CD14-positive monocyte (primary cell): ENCODE results near the gene RPL37. TPM values are rescaled to one million over a fixed set of nuclear protein-coding genes. Genes with fewer than 3 reads are reported as not detected.
"Not testable (repeated sequence)": the region's sequence is repeated elsewhere in the genome, so short reads cannot be mapped to it uniquely, and the experiment has no call there.

Source experiments
- DNase-seq, 3 donors: peaks; one replicate each; pipeline ENCODE4 v3.0.0-alpha.2; 2011 to 2022
- H2AFZ ChIP-seq: 2 replicates; pipeline ENCODE4 v1.6.0; 2012; ENCODE audit warnings: mild to moderate bottlenecking, low read depth, low read length, inconsistent platforms; ENCODE audit not compliant: insufficient read depth, poor library complexity, severe bottlenecking
- H3K27ac ChIP-seq, 2 donors: 1 replicate in 1 of 2; 2 replicates in 1 of 2; pipeline ENCODE4 v1.5.1; 2012 to 2013; ENCODE audit warnings: low read length in 2 of 2, control low read depth in 1 of 2, inconsistent platforms in 1 of 2, low read depth in 1 of 2, mild to moderate bottlenecking in 1 of 2
- H3K27me3 ChIP-seq, 2 donors: one replicate each; pipeline versions ENCODE4 v1.6.0 to v1.6.1; 2011 to 2013; ENCODE audit warnings: low read length in 2 of 2; ENCODE audit not compliant: control insufficient read depth in 2 of 2, insufficient read depth in 2 of 2
- H3K36me3 ChIP-seq, 2 donors: replicated peaks in 1 of 2; 1 replicate in 1 of 2; 2 replicates in 1 of 2; pipeline versions ENCODE4 v1.5.1 to v1.6.1; 2012 to 2013; ENCODE audit warnings: low read length in 2 of 2, control low read depth in 1 of 2, inconsistent platforms in 1 of 2, mild to moderate bottlenecking in 1 of 2; ENCODE audit not compliant: insufficient read depth in 2 of 2, control insufficient read depth in 1 of 2
- H3K4me1 ChIP-seq, 2 donors: 1 replicate in 1 of 2; 2 replicates in 1 of 2; pipeline versions ENCODE4 v1.5.1 to v1.6.1; 2012 to 2013; ENCODE audit warnings: low read length in 2 of 2, control low read depth in 1 of 2, inconsistent platforms in 1 of 2, mild to moderate bottlenecking in 1 of 2, moderate library complexity in 1 of 2; ENCODE audit not compliant: insufficient read depth in 2 of 2, control insufficient read depth in 1 of 2
- H3K4me2 ChIP-seq: replicated peaks from 2 replicates; pipeline ENCODE3; 2012; ENCODE audit warnings: low read length, moderate library complexity, mild to moderate bottlenecking; ENCODE audit not compliant: poor library complexity, severe bottlenecking; ENCODE audit errors: extremely low read depth
- H3K4me3 ChIP-seq, 3 experiments: fragments of 200-600 bp in 1 of 3; sonication (generic) in 1 of 3; replicated peaks in 1 of 3; 1 replicate in 2 of 3; 2 replicates in 1 of 3; pipeline ENCODE4 v1.5.1; 2011 to 2013; ENCODE audit warnings: low read length in 3 of 3, mild to moderate bottlenecking in 3 of 3, control low read depth in 2 of 3, low read depth in 2 of 3, inconsistent platforms in 1 of 3, moderate library complexity in 1 of 3
- H3K79me2 ChIP-seq: 2 replicates; pipeline ENCODE4 v1.6.0; 2012; ENCODE audit warnings: mild to moderate bottlenecking, control low read depth, inconsistent platforms, low read length, moderate library complexity; ENCODE audit not compliant: insufficient read depth
- H3K9ac ChIP-seq: 2 replicates; pipeline ENCODE4 v1.6.0; 2017; ENCODE audit warnings: low read length, mild to moderate bottlenecking; ENCODE audit not compliant: insufficient read depth, poor library complexity, severe bottlenecking
- H3K9me3 ChIP-seq, 2 donors: replicated peaks in 1 of 2; 1 replicate in 1 of 2; 2 replicates in 1 of 2; pipeline versions ENCODE4 v1.5.1 to v1.6.1; 2012 to 2013; ENCODE audit warnings: low read length in 2 of 2, control low read depth in 1 of 2; ENCODE audit not compliant: control insufficient read depth in 1 of 2, insufficient read depth in 1 of 2
- H4K20me1 ChIP-seq: 2 replicates; pipeline ENCODE4 v1.6.0; 2012; ENCODE audit warnings: mild to moderate bottlenecking, low read length, control low read depth, moderate library complexity; ENCODE audit not compliant: insufficient read depth
- H3K27ac Mint-ChIP-seq, 7 donors: one replicate each; pipeline ENCODE4 v1.8.0; 2020; ENCODE audit warnings: mild to moderate bottlenecking in 7 of 7, mixed read lengths in 7 of 7, moderate library complexity in 6 of 7, inconsistent platforms in 2 of 7
- H3K27me3 Mint-ChIP-seq, 3 donors: one replicate each; pipeline ENCODE4 v1.8.0; 2021 to 2022; ENCODE audit warnings: low read depth in 3 of 3, mild to moderate bottlenecking in 3 of 3, mixed read lengths in 3 of 3, moderate library complexity in 3 of 3, inconsistent platforms in 1 of 3
- H3K36me3 Mint-ChIP-seq, 2 donors: one replicate each; pipeline ENCODE4 v1.8.0; 2020; ENCODE audit warnings: mixed read lengths in 2 of 2, inconsistent platforms in 1 of 2, mild to moderate bottlenecking in 1 of 2
- H3K4me1 Mint-ChIP-seq: one replicate; pipeline ENCODE4 v1.8.0; 2020; ENCODE audit warnings: mild to moderate bottlenecking, mixed read lengths
- H3K4me3 Mint-ChIP-seq, 2 donors: one replicate each; pipeline ENCODE4 v1.8.0; 2020; ENCODE audit warnings: mild to moderate bottlenecking in 2 of 2, mixed read lengths in 2 of 2, moderate library complexity in 1 of 2
- H3K9me3 Mint-ChIP-seq, 7 donors: one replicate each; pipeline ENCODE4 v1.8.0; 2020 to 2022; ENCODE audit warnings: mixed read lengths in 7 of 7, mild to moderate bottlenecking in 6 of 7, moderate library complexity in 6 of 7, inconsistent platforms in 2 of 7
- CTCF ChIP-seq: fragments of 200-600 bp; IDR thresholded peaks from one replicate; pipeline ENCODE4 v1.8.0; 2022; ENCODE audit warnings: antibody characterized with exemption, mild to moderate bottlenecking
- WGBS: methylation state at CpG from one replicate; pipeline ENCODE4 v1.1.5; 2013; ENCODE audit warnings: missing lambda C conversion rate; ENCODE audit not compliant: insufficient coverage; 5-methylcytosine and 5-hydroxymethylcytosine counted together
- intact Hi-C, 2 donors: fragments of 100-400 bp; cut with micrococcal nuclease; formaldehyde crosslinking; loops; one replicate each; pipeline versions ENCODE4 v1.15.0 to v1.15.1; 2023
- polyA plus RNA-seq, 3 donors: library from polyadenylated mRNA; depleted of rRNA in 1 of 3; unstranded in 2 of 3; stranded (reverse) in 1 of 3; fragments of 300-500 nt in 2 of 3; fragments of >200 nt in 1 of 3; fragmentation: Illumina TruSeq in 2 of 3; gene quantifications; 1 replicate in 2 of 3; 2 replicates in 1 of 3; pipeline ENCODE4 v1.2.3, GENCODE V29; 2012 to 2021

The RPL37 gene
- polyA plus RNA-seq, 3 donors, result 87.9 to 813 (median 738) TPM

GRCh38 chr5:40787986-40788385 is 47.0 kb downstream of the RPL37 start:
- TF ChIP-seq CTCF, result no peak
- no peak overlapping the region for H3K4me3 Mint-ChIP-seq

GRCh38 chr5:40786664-40787063 is 48.4 kb downstream of the RPL37 start:
- H2AFZ ChIP-seq, DNase-seq, H3K4me2 ChIP-seq, H3K27me3 ChIP-seq, H3K4me3 Mint-ChIP-seq, H3K9me3 Mint-ChIP-seq, H3K27me3 Mint-ChIP-seq, intact Hi-C loops, H3K9ac ChIP-seq, H3K4me3 ChIP-seq, H3K27ac ChIP-seq, H3K9me3 ChIP-seq: not testable (repeated sequence)
- Mint-ChIP-seq H3K27ac (peak overlapping the region in 1 of 7 donors; percentile 41), H3K36me3 (peaks cover 9 to 15% of the 10 kb centered on the region in 2 donors), H3K4me1 (peaks cover 36% of the 10 kb centered on the region)
- Histone ChIP-seq H3K36me3 (peaks cover 0 to 15% of the 10 kb centered on the region in 2 donors), H3K79me2 (peaks cover 99% of the 10 kb centered on the region), H3K4me1 (peaks cover 4 to 13% of the 10 kb centered on the region in 2 donors), H4K20me1 (peaks cover 98% of the 10 kb centered on the region)
- no CpG with 5 or more reads among the region's 3 CpGs for WGBS

More at GRCh38 chr5:40787986-40788385, 47.0 kb downstream of the RPL37 start:
- Histone ChIP-seq H3K36me3 (peaks cover 0 to 15% of the 10 kb centered on the region in 2 donors), H3K4me3 (no peak overlapping the region), H3K9me3 (no peaks in the 10 kb centered on the region), H3K4me2 (no peak overlapping the region), H3K79me2 (peaks cover 99% of the 10 kb centered on the region), H2AFZ (no peak overlapping the region), H4K20me1 (peaks cover 98% of the 10 kb centered on the region), H3K4me1 (peaks cover 4 to 13% of the 10 kb centered on the region in 2 donors), H3K27ac (no peak overlapping the region), H3K9ac (no peak overlapping the region), H3K27me3 (no peaks in the 10 kb centered on the region)
- intact Hi-C loops, result no loop called here
- no CpG with 5 or more reads among the region's 1 CpG for WGBS
- DNase-seq, result no peak
- no peak overlapping the region for H3K27ac Mint-ChIP-seq
- peaks cover 0 to 2% (median 0%) of the 10 kb centered on the region in 7 donors for H3K9me3 Mint-ChIP-seq
- peaks cover 0 to 2% (median 1%) of the 10 kb centered on the region in 3 donors for H3K27me3 Mint-ChIP-seq
- H3K4me1 Mint-ChIP-seq, result peaks cover 27% of the 10 kb centered on the region
- H3K36me3 Mint-ChIP-seq, result peaks cover 9 to 19% of the 10 kb centered on the region in 2 donors
